H1 (cell line): ENCODE results near the gene SAPCD1. TPM values are rescaled to one million over a fixed set of nuclear protein-coding genes. Genes with fewer than 3 reads are reported as not detected.

ENCODE experiments used
- CTCF ChIA-PET: fragments of 300-600 bp; sonication (Branson Sonifier 250); formaldehyde crosslinking; loops from one replicate; lab custom pipeline; 2021; ENCODE audit not compliant: partially characterized antibody; lab: Charles Lee
- POLR2A ChIA-PET: fragments of 300-600 bp; sonication (Branson Sonifier 250); formaldehyde crosslinking; loops from one replicate; lab custom pipeline; 2021; ENCODE audit warnings: inconsistent platforms; ENCODE audit not compliant: partially characterized antibody; lab: Charles Lee
- DNase-seq, 2 experiments: peaks; one replicate each; pipeline versions ENCODE4 v3.0.0 to v3.0.0-alpha.2; 2010 to 2022; ENCODE audit warnings: low spot score in 2 of 2, low read depth in 1 of 2, mixed read lengths in 1 of 2
- FAIRE-seq: peaks from 2 replicates; lab custom pipeline; 2011; peaks lifted over from hg19 to GRCh38; lab: Jason Lieb, UNC
- H2AFZ ChIP-seq: 2 replicates; pipeline ENCODE4 v1.8.1; 2012; ENCODE audit warnings: low read length, inconsistent platforms
- H2AK5ac ChIP-seq: 2 replicates; pipeline ENCODE4 v1.6.1; 2013; ENCODE audit warnings: low read depth, low read length
- H2BK120ac ChIP-seq: replicated peaks from 2 replicates; pipeline ENCODE3; 2013; ENCODE audit warnings: low read depth, low read length, inconsistent platforms
- H2BK12ac ChIP-seq: 2 replicates; pipeline ENCODE4 v1.6.1; 2013; ENCODE audit warnings: low read depth, low read length
- H2BK15ac ChIP-seq: 2 replicates; pipeline ENCODE4 v1.6.1; 2013; ENCODE audit warnings: low read length
- H2BK20ac ChIP-seq: 2 replicates; pipeline ENCODE4 v1.6.1; 2013; ENCODE audit warnings: low read length
- H2BK5ac ChIP-seq: 2 replicates; pipeline ENCODE4 v1.6.1; 2013; ENCODE audit warnings: low read depth, low read length
- H3K14ac ChIP-seq: 2 replicates; pipeline ENCODE4 v1.6.1; 2013; ENCODE audit warnings: inconsistent platforms; ENCODE audit not compliant: insufficient read length
- H3K18ac ChIP-seq: 2 replicates; pipeline ENCODE4 v1.6.1; 2013; ENCODE audit warnings: low read length; ENCODE audit errors: extremely low read depth
- H3K23ac ChIP-seq: 2 replicates; pipeline ENCODE4 v1.6.1; 2013; ENCODE audit warnings: inconsistent platforms; ENCODE audit not compliant: insufficient read length
- H3K23me2 ChIP-seq: 2 replicates; pipeline ENCODE4 v1.6.1; 2013; ENCODE audit warnings: low read depth, low read length
- H3K27ac ChIP-seq: 2 replicates; pipeline ENCODE4 v1.6.1; 2011; ENCODE audit warnings: low read depth, low read length, inconsistent platforms
- H3K27me3 ChIP-seq, 4 experiments: replicated peaks in 1 of 4; 1 replicate in 1 of 4; 2 replicates in 3 of 4; pipeline versions ENCODE4 v1.6.1 to v1.8.1; 2011 to 2013; ENCODE audit warnings: low read length in 3 of 4, mild to moderate bottlenecking in 3 of 4, inconsistent platforms in 2 of 4, mixed read lengths in 2 of 4, moderate library complexity in 1 of 4; ENCODE audit not compliant: control insufficient read depth in 3 of 4, insufficient read depth in 3 of 4; ENCODE audit errors: extremely low read depth in 1 of 4
- H3K36me3 ChIP-seq, 4 experiments: 2 replicates each; pipeline versions ENCODE4 v1.6.1 to v1.8.1; 2011 to 2013; ENCODE audit warnings: mild to moderate bottlenecking in 4 of 4, low read length in 3 of 4, moderate library complexity in 2 of 4, control low read depth in 1 of 4, inconsistent platforms in 1 of 4; ENCODE audit not compliant: insufficient read depth in 4 of 4, control insufficient read depth in 2 of 4
- H3K4ac ChIP-seq: replicated peaks from 2 replicates; pipeline ENCODE3; 2013; ENCODE audit warnings: low read length, low read depth, mixed read lengths, inconsistent platforms; ENCODE audit not compliant: insufficient read length
- H3K4me1 ChIP-seq, 4 experiments: replicated peaks in 1 of 4; 1 replicate in 1 of 4; 2 replicates in 3 of 4; pipeline versions ENCODE4 v1.6.1 to v1.8.1; 2011 to 2013; ENCODE audit warnings: low read length in 3 of 4, inconsistent platforms in 2 of 4, mixed read lengths in 1 of 4; ENCODE audit not compliant: insufficient read depth in 4 of 4, control insufficient read depth in 3 of 4
- H3K4me2 ChIP-seq, 2 experiments: 2 replicates each; pipeline versions ENCODE4 v1.6.1 to v1.8.1; 2011 to 2013; ENCODE audit warnings: low read depth in 2 of 2, low read length in 2 of 2, control low read depth in 1 of 2, inconsistent platforms in 1 of 2, mild to moderate bottlenecking in 1 of 2; ENCODE audit not compliant: insufficient read depth in 1 of 2
- H3K4me3 ChIP-seq, 4 experiments: fragments of 200-600, 300-600 bp in 1 of 4; sonication (generic), shearing (Covaris generic), sonication (Bioruptor Twin) in 1 of 4; 2 replicates each; pipeline versions ENCODE4 v1.5.1 to v1.8.1; 2011 to 2016; ENCODE audit warnings: low read length in 4 of 4, low read depth in 3 of 4, control low read depth in 2 of 4, inconsistent platforms in 2 of 4, mild to moderate bottlenecking in 2 of 4, mixed read lengths in 1 of 4, moderate library complexity in 1 of 4; ENCODE audit not compliant: insufficient read depth in 2 of 4; ENCODE audit errors: extremely low read depth in 1 of 4
- H3K56ac ChIP-seq: replicated peaks from 2 replicates; pipeline ENCODE3; 2013; ENCODE audit warnings: low read depth, mild to moderate bottlenecking, mixed read lengths, low read length, inconsistent platforms; ENCODE audit not compliant: insufficient read length
- H3K79me1 ChIP-seq: 2 replicates; pipeline ENCODE4 v1.6.1; 2013; ENCODE audit warnings: low read depth, low read length, control low read depth
- H3K79me2 ChIP-seq, 2 experiments: 2 replicates each; pipeline versions ENCODE4 v1.6.1 to v1.8.1; 2012 to 2013; ENCODE audit warnings: low read length in 2 of 2, mild to moderate bottlenecking in 2 of 2, inconsistent platforms in 1 of 2; ENCODE audit not compliant: insufficient read depth in 2 of 2, control insufficient read depth in 1 of 2
- H3K9ac ChIP-seq, 4 experiments: replicated peaks in 1 of 4; 1 replicate in 1 of 4; 2 replicates in 3 of 4; pipeline versions ENCODE4 v1.6.1 to v1.8.1; 2011 to 2013; ENCODE audit warnings: low read depth in 3 of 4, low read length in 3 of 4, control low read depth in 2 of 4, mild to moderate bottlenecking in 2 of 4, moderate library complexity in 2 of 4, inconsistent platforms in 1 of 4; ENCODE audit errors: extremely low read depth in 1 of 4
- H3K9me3 ChIP-seq, 2 experiments: 2 replicates each; pipeline versions ENCODE4 v1.6.1 to v1.8.1; 2012 to 2013; ENCODE audit warnings: mild to moderate bottlenecking in 2 of 2, moderate library complexity in 2 of 2, control low read depth in 1 of 2, inconsistent platforms in 1 of 2, low read depth in 1 of 2, low read length in 1 of 2, mixed read lengths in 1 of 2; ENCODE audit not compliant: insufficient read depth in 2 of 2
- H4K20me1 ChIP-seq, 2 experiments: replicated peaks in 1 of 2; 2 replicates each; pipeline versions ENCODE3 to v1.8.1; 2011 to 2013; ENCODE audit warnings: inconsistent platforms in 2 of 2, low read length in 2 of 2, mild to moderate bottlenecking in 1 of 2; ENCODE audit not compliant: insufficient read depth in 2 of 2, control insufficient read depth in 1 of 2
- H4K5ac ChIP-seq: 2 replicates; pipeline ENCODE4 v1.6.1; 2013; ENCODE audit warnings: low read length, low read depth, mixed read lengths, inconsistent platforms; ENCODE audit not compliant: insufficient read length
- H4K8ac ChIP-seq: 2 replicates; pipeline ENCODE4 v1.8.0; 2013; ENCODE audit warnings: mild to moderate bottlenecking, moderate library complexity, low read length, inconsistent platforms; ENCODE audit not compliant: insufficient read depth; ENCODE audit errors: extremely low read depth
- H4K91ac ChIP-seq: replicated peaks from 2 replicates; pipeline ENCODE3; 2013; ENCODE audit warnings: low read length, mixed read lengths, inconsistent platforms; ENCODE audit not compliant: insufficient read length
- ASH2L ChIP-seq: fragments of 200-600, 300-600 bp; sonication (generic); IDR thresholded peaks from one replicate; pipeline ENCODE4 v1.7.1; 2017; ENCODE audit warnings: low read length
- BRCA1 ChIP-seq: IDR thresholded peaks from 2 replicates; pipeline ENCODE4 v1.6.1; 2012; ENCODE audit warnings: low read depth, low read length, improper control_type of control experiment
- CEBPB ChIP-seq: IDR thresholded peaks from 2 replicates; pipeline ENCODE4 v1.6.1; 2012; ENCODE audit warnings: low read depth, low read length
- KDM1A ChIP-seq: fragments of 200-600, 300-600 bp; sonication (generic); IDR thresholded peaks from 2 replicates; pipeline ENCODE4 v1.7.1; 2016; ENCODE audit warnings: mild to moderate bottlenecking, low read length, borderline replicate concordance
- MAFK ChIP-seq: IDR thresholded peaks from 2 replicates; pipeline ENCODE4 v1.6.1; 2012; ENCODE audit warnings: low read depth, mild to moderate bottlenecking, improper control_type of control experiment, low read length
- NRF1 ChIP-seq: IDR thresholded peaks from 2 replicates; pipeline ENCODE4 v1.6.1; 2011; ENCODE audit warnings: mild to moderate bottlenecking, low read depth, low read length, improper control_type of control experiment
- RAD21 ChIP-seq, 2 experiments: IDR thresholded peaks in 1 of 2; conservative IDR thresholded peaks in 1 of 2; 2 replicates each; pipeline ENCODE4 v1.6.1; 2011; ENCODE audit warnings: low read depth in 2 of 2, low read length in 2 of 2, improper control_type of control experiment in 1 of 2, inconsistent platforms in 1 of 2, mild to moderate bottlenecking in 1 of 2, moderate library complexity in 1 of 2
- SP2 ChIP-seq: IDR thresholded peaks from 2 replicates; pipeline ENCODE4 v1.6.1; 2012; ENCODE audit warnings: mild to moderate bottlenecking, low read length, inconsistent platforms
- SP4 ChIP-seq: IDR thresholded peaks from 2 replicates; pipeline ENCODE4 v1.6.1; 2012; ENCODE audit warnings: low read length, inconsistent platforms
- TAF1 ChIP-seq: IDR thresholded peaks from 2 replicates; pipeline ENCODE4 v1.6.1; 2011; ENCODE audit warnings: mild to moderate bottlenecking, low read depth, low read length
- WGBS, 2 experiments: shearing (Covaris generic) in 1 of 2; methylation state at CpG; one replicate each; pipeline versions ENCODE4 v1.1.6 to v1.1.7; 2013 to 2015; ENCODE audit warnings: low lambda C conversion rate in 2 of 2, mixed read lengths in 2 of 2, inconsistent platforms in 1 of 2, low coverage in 1 of 2, missing lambda C conversion rate in 1 of 2; ENCODE audit not compliant: insufficient replicate concordance in 2 of 2, insufficient coverage in 1 of 2, insufficient read length in 1 of 2; ENCODE audit errors: extremely low coverage in 1 of 2, missing lambda C conversion rate in 1 of 2; 5-methylcytosine and 5-hydroxymethylcytosine counted together
- polyA plus RNA-seq, 7 experiments: library from polyadenylated mRNA; depleted of rRNA in 3 of 7; stranded (reverse) in 5 of 7; unstranded in 2 of 7; fragments of >200 nt in 5 of 7; fragments of 200-250 nt in 2 of 7; gene quantifications; 1 replicate in 5 of 7; 2 replicates in 1 of 7; 4 replicates in 1 of 7; pipeline versions ENCODE4 v1.2.1 to v1.2.3, GENCODE V29; 2011 to 2013; ENCODE audit warnings: missing spikeins in 2 of 7, mixed read lengths in 2 of 7
- total RNA-seq: library from RNA; stranded (reverse); fragmentation: NEBNext Ultra II Directional; extraction: Animal tissue kit (Norgen Biotek cat#: 25700); gene quantifications from 2 replicates; pipeline ENCODE4 v1.2.1, GENCODE V29; 2021
- TF ChIP-seq, protein P1 (sequence below): IDR thresholded peaks from 2 replicates; pipeline ENCODE4 v1.6.1; 2012; ENCODE audit warnings: inconsistent platforms

SAPCD1 gene
- total and polyA plus RNA-seq, 2 of the 8 experiments (the other 6 are each of a cell fraction or from before 2014, with no cell fraction given) = 3.1 to 5.9 TPM

DNA sequence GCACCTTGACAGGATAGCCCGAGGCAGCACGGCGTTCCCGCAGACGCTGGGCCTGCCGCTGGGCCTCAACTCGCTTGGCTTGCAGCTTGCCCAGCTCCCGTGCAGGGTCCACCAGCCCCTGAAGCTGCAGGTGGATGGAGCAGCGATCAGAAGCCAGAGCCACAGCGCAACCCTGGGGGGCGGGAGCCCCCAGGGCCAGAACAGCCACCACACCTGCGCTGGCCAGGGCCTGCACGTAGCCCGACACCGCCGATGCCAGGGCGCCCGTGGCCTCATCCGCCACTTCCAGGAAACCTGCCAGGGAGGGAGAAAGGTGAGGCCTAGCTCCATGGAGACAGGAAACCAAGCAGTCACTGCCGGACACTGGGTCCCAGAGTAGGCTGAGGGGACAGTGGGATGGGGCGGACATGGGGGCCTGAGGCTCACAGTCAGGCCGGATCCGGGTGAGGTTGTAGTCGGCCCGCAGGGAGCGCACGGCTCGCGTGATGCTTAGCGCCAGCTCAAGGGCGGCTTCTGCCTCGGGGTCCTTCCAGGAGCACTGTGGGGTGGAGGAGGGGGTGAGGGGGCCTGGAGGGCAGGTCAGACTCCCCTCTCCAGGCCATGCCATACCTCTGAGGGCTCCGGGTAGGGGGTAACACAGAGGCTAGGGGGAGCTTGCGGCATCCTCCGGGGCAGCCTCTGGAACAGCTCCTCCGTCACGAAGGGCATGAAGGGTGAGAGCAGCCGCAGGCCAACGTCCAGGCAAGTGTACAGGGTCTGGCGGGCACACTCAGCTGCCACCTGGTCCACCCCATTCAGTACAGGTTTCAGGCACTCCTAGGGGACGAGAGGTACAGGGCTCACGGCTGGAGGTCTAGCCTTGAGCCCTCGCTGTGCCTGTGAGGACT is 16.8 kb downstream of the SAPCD1 start:
- DNase-seq = no peak
- H3K23me2 ChIP-seq = 0 out of 2 replicates have a peak, but pooled peaks cover 1% of the 10 kb centered on the region
- H3K4me1 ChIP-seq = peaks cover 0 to 7% (median 3%) of the 10 kb centered on the region in 4 experiments; a peak in 3 of 7 replicates
- H2AFZ ChIP-seq = no peak overlapping the region
- H3K36me3 ChIP-seq = peaks cover 19 to 58% (median 44%) of the 10 kb centered on the region in 4 experiments
- H3K27ac ChIP-seq = no peak overlapping the region
- ChIA-PET CTCF (interaction anchor here (0.5 to 15.6 kb wide), 12 partner anchors 5 to 112 kb away, joined by 3 to 228 read pairs (median 4); partner anchors contain the start of genes LSM2, VARS1 and VWA7), POLR2A (interaction anchor here (0.6 to 10.7 kb wide), 9 partner anchors 8 to 114 kb away, joined by 3 to 85 read pairs (median 3); partner anchors contain the start of genes GPANK1 and HSPA1B)
- H3K4me2 ChIP-seq = no peak overlapping the region
- H3K18ac ChIP-seq = no peak overlapping the region
- no peak overlapping the region for H3K56ac ChIP-seq
- H2BK5ac ChIP-seq = no peak overlapping the region
- H2BK120ac ChIP-seq = no peak overlapping the region
- H4K91ac ChIP-seq = no peak overlapping the region
- H3K14ac ChIP-seq = no peak overlapping the region
- H3K27me3 ChIP-seq = no peaks in the 10 kb centered on the region; a peak in 1 of 7 replicates
- H2BK12ac ChIP-seq = no peak overlapping the region
- WGBS, 2 experiments = 92% methylated on average over 35 of the region's 43 CpGs; no CpG with 5 or more reads in 1 of the 2 experiments
- H4K8ac ChIP-seq = no peak overlapping the region
- H3K4me3 ChIP-seq = no peak overlapping the region
- no peaks in the 10 kb centered on the region for H3K79me2 ChIP-seq
- no peak overlapping the region for H2BK15ac ChIP-seq
- no peak overlapping the region for H3K9ac ChIP-seq
- H4K5ac ChIP-seq = no peak overlapping the region
- peaks cover 0 to 1% of the 10 kb centered on the region in 2 experiments for H4K20me1 ChIP-seq
- H3K9me3 ChIP-seq = no peaks in the 10 kb centered on the region
- no peak overlapping the region for H3K23ac ChIP-seq
- no peak overlapping the region for H2BK20ac ChIP-seq
- no peaks in the 10 kb centered on the region for H3K79me1 ChIP-seq
- no peak overlapping the region for H3K4ac ChIP-seq
- H2AK5ac ChIP-seq = no peak overlapping the region
- FAIRE-seq = no peak
- TF ChIP-seq SP2 = no peak
- TF ChIP-seq CEBPB = no peak
- no peak for TF ChIP-seq SP4
- TF ChIP-seq KDM1A = no peak
- TF ChIP-seq RAD21 (IDR thresholded peaks at IDR 0.05 in 1 of 2, conservative IDR thresholded peaks at IDR 0.05 in 1 of 2; ENCODE audit: low read depth in 2 of 2, low read length in 2 of 2) = no peak
- TF ChIP-seq BRCA1 = no peak
- no peak for TF ChIP-seq ASH2L
- TF ChIP-seq, protein P1, sequence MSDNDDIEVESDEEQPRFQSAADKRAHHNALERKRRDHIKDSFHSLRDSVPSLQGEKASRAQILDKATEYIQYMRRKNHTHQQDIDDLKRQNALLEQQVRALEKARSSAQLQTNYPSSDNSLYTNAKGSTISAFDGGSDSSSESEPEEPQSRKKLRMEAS = no peak
- no peak for TF ChIP-seq NRF1
- no peak for TF ChIP-seq MAFK
- TF ChIP-seq TAF1 = no peak
